CD4-positive, alpha-beta T cell treated with Interleukin-10 for 1 hour (primary cell): ENCODE data around the gene RBM12.
"Not testable (repeated sequence)": the region's sequence is repeated elsewhere in the genome, so short reads cannot be mapped to it uniquely, and the experiment has no call there.

Experiments used
- DNase-seq: peaks from one replicate; pipeline ENCODE4 v3.0.0-alpha.2; 2020

RBM12 gene

GRCh38 chr20:35698298-35699126, 33.8 kb upstream of the RBM12 start:
- DNase-seq, result no peak

- no peak for DNase-seq
Measured at GRCh38 chr20:35697696-35698297, 33.1 kb upstream of the RBM12 start.

GRCh38 chr20:35695978-35696377, 31.3 kb upstream of the RBM12 start:
- DNase-seq, result no peak

- DNase-seq, result no peak
Measured at GRCh38 chr20:35695245-35695749, 30.6 kb upstream of the RBM12 start.

- no peak for DNase-seq
Measured at GRCh38 chr20:35690265-35690664, 25.6 kb upstream of the RBM12 start.

GRCh38 chr20:35686872-35687271, 22.2 kb upstream of the RBM12 start:
- DNase-seq, result not testable (repeated sequence)

GRCh38 chr20:35685368-35685767, 20.7 kb upstream of the RBM12 start:
- DNase-seq, result not testable (repeated sequence)

GRCh38 chr20:35681960-35682359, 17.3 kb upstream of the RBM12 start:
- DNase-seq, result no peak

- no peak for DNase-seq
Measured at GRCh38 chr20:35680452-35681183, 15.9 kb upstream of the RBM12 start.

- DNase-seq, result no peak
Measured at GRCh38 chr20:35674921-35675320, 10.2 kb upstream of the RBM12 start.

GRCh38 chr20:35673884-35674283, 9.2 kb upstream of the RBM12 start:
- no peak for DNase-seq

- DNase-seq, result no peak
Measured at GRCh38 chr20:35669681-35670080, 5.0 kb upstream of the RBM12 start.

GRCh38 chr20:35669221-35669620, 4.5 kb upstream of the RBM12 start:
- DNase-seq, result no peak

GRCh38 chr20:35665949-35666288, 1.2 kb upstream of the RBM12 start:
- no peak for DNase-seq

GRCh38 chr20:35663516-35664465, 909 bp downstream of the RBM12 start:
- DNase-seq, result peak; percentile 78

GRCh38 chr20:35662551-35662950, 2.1 kb downstream of the RBM12 start:
- DNase-seq, result no peak

- DNase-seq, result no peak
Measured at GRCh38 chr20:35661908-35662307, 2.8 kb downstream of the RBM12 start.

GRCh38 chr20:35661053-35661452, 3.6 kb downstream of the RBM12 start:
- peak; percentile 33 for DNase-seq

- DNase-seq, result no peak
Measured at GRCh38 chr20:35660122-35660937, 4.4 kb downstream of the RBM12 start.

GRCh38 chr20:35657271-35657670, 7.4 kb downstream of the RBM12 start:
- DNase-seq, result no peak

GRCh38 chr20:35654415-35654814, 10.3 kb downstream of the RBM12 start:
- DNase-seq, result no peak

- DNase-seq, result no peak
Measured at GRCh38 chr20:35653893-35654292, 10.8 kb downstream of the RBM12 start.
